HepG2 (cell line): ENCODE data around the gene C1RL. TPM values are rescaled to one million over a fixed set of nuclear protein-coding genes. Genes with fewer than 3 reads are reported as not detected.

Experiments
- BORCS8-MEF2B ChIP-seq: sonication (generic); formaldehyde crosslinking; IDR thresholded peaks from 2 replicates; pipeline ENCODE4 v1.8.0; 2022; ENCODE audit warnings: mild to moderate bottlenecking, missing genetic modification reagents
- CREB3 ChIP-seq: sonication (generic); formaldehyde crosslinking; IDR thresholded peaks from 2 replicates; pipeline ENCODE4 v1.5.0; 2020; ENCODE audit warnings: missing genetic modification reagents
- CSRNP1 ChIP-seq: sonication (generic); formaldehyde crosslinking; IDR thresholded peaks from 2 replicates; pipeline ENCODE4 v1.8.1; 2023; ENCODE audit warnings: mild to moderate bottlenecking, missing genetic modification reagents
- ELF1 ChIP-seq: sonication (generic); formaldehyde crosslinking; IDR thresholded peaks from 2 replicates; pipeline ENCODE4 v1.4.0; 2020; ENCODE audit warnings: missing genetic modification reagents
- HINFP ChIP-seq: sonication (generic); formaldehyde crosslinking; IDR thresholded peaks from 2 replicates; pipeline ENCODE4 v1.4.0; 2020; ENCODE audit warnings: low read depth, mild to moderate bottlenecking, missing genetic modification reagents
- HIVEP1 ChIP-seq: sonication (generic); formaldehyde crosslinking; IDR thresholded peaks from 2 replicates; pipeline ENCODE4 v1.4.0; 2020; ENCODE audit warnings: mild to moderate bottlenecking, missing genetic modification reagents
- HNRNPLL ChIP-seq: fragments of 200-400 bp; formaldehyde crosslinking; IDR thresholded peaks from 2 replicates; pipeline ENCODE4 v1.6.1; 2017; ENCODE audit warnings: mild to moderate bottlenecking, low read depth, low read length; ENCODE audit not compliant: poor library complexity, severe bottlenecking
- HOMEZ ChIP-seq: IDR thresholded peaks from 2 replicates; pipeline ENCODE4 v1.6.1; 2016; ENCODE audit warnings: low read depth
- HOXD1 ChIP-seq: sonication (generic); formaldehyde crosslinking; IDR thresholded peaks from 2 replicates; pipeline ENCODE4 v1.5.0; 2020; ENCODE audit warnings: missing genetic modification reagents
- NR2F1 ChIP-seq, 2 experiments: fragments of 450-650 bp in 1 of 2; formaldehyde crosslinking in 1 of 2; IDR thresholded peaks; 2 replicates each; pipeline versions ENCODE4 v1.5.0 to v1.6.1; 2016 to 2020; ENCODE audit warnings: mild to moderate bottlenecking in 1 of 2, missing compliant biosample characterization in 1 of 2, missing genetic modification reagents in 1 of 2, moderate library complexity in 1 of 2
- REL ChIP-seq: sonication (generic); formaldehyde crosslinking; conservative IDR thresholded peaks from 2 replicates; pipeline ENCODE4 v1.8.0; 2022; ENCODE audit warnings: mild to moderate bottlenecking, missing genetic modification reagents, moderate library complexity
- RNF219 ChIP-seq: sonication (generic); formaldehyde crosslinking; IDR thresholded peaks from 2 replicates; pipeline ENCODE4 v1.5.0; 2020; ENCODE audit warnings: mild to moderate bottlenecking, missing genetic modification reagents
- SAFB2 ChIP-seq: sonication (generic); formaldehyde crosslinking; IDR thresholded peaks from 2 replicates; pipeline ENCODE4 v1.5.1; 2020; ENCODE audit warnings: missing genetic modification reagents, low read depth, mild to moderate bottlenecking, borderline replicate concordance
- SMYD3 ChIP-seq: sonication (generic); formaldehyde crosslinking; IDR thresholded peaks from 2 replicates; pipeline ENCODE4 v1.8.1; 2023; ENCODE audit warnings: mild to moderate bottlenecking, missing genetic modification reagents
- ZSCAN20 ChIP-seq: sonication (generic); formaldehyde crosslinking; IDR thresholded peaks from 2 replicates; pipeline ENCODE4 v1.4.0; 2020; ENCODE audit warnings: missing genetic modification reagents, mild to moderate bottlenecking, borderline replicate concordance
- ZSCAN21 ChIP-seq: sonication (generic); formaldehyde crosslinking; IDR thresholded peaks from 2 replicates; pipeline ENCODE4 v1.8.0; 2022; ENCODE audit warnings: mild to moderate bottlenecking, missing genetic modification reagents, moderate library complexity, borderline replicate concordance
- ZZZ3 ChIP-seq: sonication (generic); formaldehyde crosslinking; IDR thresholded peaks from 2 replicates; pipeline ENCODE4 v1.4.0; 2020; ENCODE audit warnings: missing genetic modification reagents, mild to moderate bottlenecking, borderline replicate concordance
- polyA plus RNA-seq, 8 experiments: library from polyadenylated mRNA; depleted of rRNA in 3 of 8; stranded (reverse) in 7 of 8; unstranded in 1 of 8; fragments of >200 nt; fragmentation: Illumina TruSeq in 4 of 8; extraction: Trizol in 4 of 8; gene quantifications; 2 replicates each; pipeline versions ENCODE4 v1.2.1 to v1.2.3, GENCODE V29; 2011 to 2016; ENCODE audit warnings: low read depth in 4 of 8, missing spikeins in 1 of 8, mixed read lengths in 1 of 8; ENCODE audit not compliant: insufficient read depth in 1 of 8
- total RNA-seq, 5 experiments: library from RNA; depleted of rRNA; stranded (reverse); fragments of >200 nt; fragmentation: Illumina TruSeq; extraction: Trizol; gene quantifications; 2 replicates each; pipeline ENCODE4 v1.2.3, GENCODE V29; 2016; ENCODE audit warnings: low read depth in 1 of 5

C1RL gene
- total and polyA plus RNA-seq, 2 of the 13 experiments (the other 11 are each of a cell fraction or from before 2014, with no cell fraction given): 28.9 to 53.1 TPM

- peak; percentile 30; the same call in 1 of the 2 replicates for TF ChIP-seq HIVEP1 (CRISPR knock-in tag)
- TF ChIP-seq ZSCAN20: no peak
- no peak for TF ChIP-seq REL (CRISPR knock-in tag)
- no peak for TF ChIP-seq HOMEZ (CRISPR knock-in tag)
- 0 out of 2 replicates have a peak, but pooled peaks have one; percentile 6 for TF ChIP-seq CSRNP1 (CRISPR knock-in tag)
- TF ChIP-seq SMYD3 (CRISPR knock-in tag): no peak
- TF ChIP-seq NR2F1 (CRISPR knock-in tag; IDR thresholded peaks at IDR 0.05): 0 out of 4 replicates have a peak, but pooled peaks of 1 of the 2 experiments have one; percentile 29
- TF ChIP-seq SAFB2 (CRISPR knock-in tag): peak; percentile 26; the same call in 1 of the 2 replicates
- TF ChIP-seq HNRNPLL: peak; percentile 24
- TF ChIP-seq BORCS8-MEF2B: 0 out of 2 replicates have a peak, but pooled peaks have one; percentile 54
- peak; percentile 44; the same call in 1 of the 2 replicates for TF ChIP-seq HINFP (CRISPR knock-in tag)
- no peak for TF ChIP-seq CREB3
- no peak for TF ChIP-seq RNF219 (CRISPR knock-in tag)
- TF ChIP-seq ZSCAN21 (CRISPR knock-in tag): 0 out of 2 replicates have a peak, but pooled peaks have one; percentile 43
- TF ChIP-seq ELF1 (CRISPR knock-in tag): 0 out of 2 replicates have a peak, but pooled peaks have one; percentile 5
- no peak for TF ChIP-seq ZZZ3 (CRISPR knock-in tag)
- no peak for TF ChIP-seq HOXD1
These were observed 19.1 kb upstream of the C1RL start (continued) for GRCh38 chr12:7127916-7128626.
